Lower lobe of right lung (tissue), 2 donors: ENCODE measurements around the gene SLC1A5. TPM values are rescaled to one million over a fixed set of nuclear protein-coding genes. Genes with fewer than 3 reads are reported as not detected.

Experiments used
- ATAC-seq, 2 donors: fragments of 200-7000 bp; cut with Tn5 transposase; one replicate each; pipeline ENCODE4 v1.9.1; 2020 to 2022; ENCODE audit warnings: mild to moderate bottlenecking in 2 of 2, moderate library complexity in 2 of 2
- DNase-seq: peaks from one replicate; pipeline ENCODE4 v3.0.0-alpha.2; 2020
- H3K27ac ChIP-seq: fragments of 200-600 bp; one replicate; pipeline ENCODE4 v1.8.0; 2022
- H3K27me3 ChIP-seq: fragments of 200-600 bp; one replicate; pipeline ENCODE4 v1.8.0; 2022; ENCODE audit warnings: low read depth
- H3K36me3 ChIP-seq: fragments of 200-600 bp; one replicate; pipeline ENCODE4 v1.8.0; 2022; ENCODE audit warnings: mild to moderate bottlenecking
- H3K4me1 ChIP-seq: fragments of 200-600 bp; one replicate; pipeline ENCODE4 v1.8.0; 2022
- H3K4me3 ChIP-seq: fragments of 200-600 bp; one replicate; pipeline ENCODE4 v1.8.0; 2022; ENCODE audit warnings: mild to moderate bottlenecking
- H3K9me3 ChIP-seq: fragments of 200-600 bp; one replicate; pipeline ENCODE4 v1.8.0; 2022
- intact Hi-C: fragments of 100-400 bp; cut with DNase I; formaldehyde crosslinking; loops from one replicate; pipeline ENCODE4 v1.11.0; 2022
- total RNA-seq: library from RNA; stranded (reverse); fragmentation: NEBNext Ultra II Directional; extraction: Animal tissue kit (Norgen Biotek cat#: 25700); gene quantifications from one replicate; pipeline ENCODE4 v1.2.1, GENCODE V29; 2021
- TF ChIP-seq, protein P1 (sequence below): fragments of 200-600 bp; IDR thresholded peaks from one replicate; pipeline ENCODE4 v1.8.0; 2022; ENCODE audit warnings: antibody characterized with exemption, mild to moderate bottlenecking
- donor health status: DM: no; HTN: yes; CAD: no; lungs with severe emphysema.

Gene SLC1A5
- total RNA-seq, 1 donor from 2014 or later = 120 TPM

DNA sequence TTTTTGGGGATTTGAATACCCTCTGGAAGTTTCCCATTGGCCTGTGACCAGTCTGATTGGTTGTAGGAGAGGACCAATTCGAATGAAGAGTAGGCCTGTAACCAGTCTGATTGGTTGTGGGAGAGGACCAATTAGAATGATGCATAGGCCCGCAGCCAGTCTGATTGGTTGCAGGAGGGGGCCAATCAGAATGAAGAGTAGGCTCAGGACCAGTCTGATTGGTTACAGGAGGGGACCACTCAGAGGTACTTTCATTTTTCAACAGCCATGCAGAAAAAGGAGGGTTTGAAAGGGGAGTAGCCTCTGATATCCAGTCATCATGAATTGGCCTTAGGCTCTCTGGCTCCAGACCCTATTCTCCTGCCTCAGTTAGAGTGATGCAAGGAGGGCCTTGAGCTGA, 30.4 kb upstream of the SLC1A5 start:
- Histone ChIP-seq H3K27ac (no peak overlapping the region), H3K27me3 (no peaks in the 10 kb centered on the region), H3K9me3 (no peaks in the 10 kb centered on the region), H3K4me1 (peaks cover 27% of the 10 kb centered on the region), H3K36me3 (no peaks in the 10 kb centered on the region), H3K4me3 (no peak overlapping the region)
- ATAC-seq = no peak
- TF ChIP-seq, protein P1, sequence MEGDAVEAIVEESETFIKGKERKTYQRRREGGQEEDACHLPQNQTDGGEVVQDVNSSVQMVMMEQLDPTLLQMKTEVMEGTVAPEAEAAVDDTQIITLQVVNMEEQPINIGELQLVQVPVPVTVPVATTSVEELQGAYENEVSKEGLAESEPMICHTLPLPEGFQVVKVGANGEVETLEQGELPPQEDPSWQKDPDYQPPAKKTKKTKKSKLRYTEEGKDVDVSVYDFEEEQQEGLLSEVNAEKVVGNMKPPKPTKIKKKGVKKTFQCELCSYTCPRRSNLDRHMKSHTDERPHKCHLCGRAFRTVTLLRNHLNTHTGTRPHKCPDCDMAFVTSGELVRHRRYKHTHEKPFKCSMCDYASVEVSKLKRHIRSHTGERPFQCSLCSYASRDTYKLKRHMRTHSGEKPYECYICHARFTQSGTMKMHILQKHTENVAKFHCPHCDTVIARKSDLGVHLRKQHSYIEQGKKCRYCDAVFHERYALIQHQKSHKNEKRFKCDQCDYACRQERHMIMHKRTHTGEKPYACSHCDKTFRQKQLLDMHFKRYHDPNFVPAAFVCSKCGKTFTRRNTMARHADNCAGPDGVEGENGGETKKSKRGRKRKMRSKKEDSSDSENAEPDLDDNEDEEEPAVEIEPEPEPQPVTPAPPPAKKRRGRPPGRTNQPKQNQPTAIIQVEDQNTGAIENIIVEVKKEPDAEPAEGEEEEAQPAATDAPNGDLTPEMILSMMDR = no peak
- DNase-seq = no peak
- intact Hi-C loops = no loop called here

DNA sequence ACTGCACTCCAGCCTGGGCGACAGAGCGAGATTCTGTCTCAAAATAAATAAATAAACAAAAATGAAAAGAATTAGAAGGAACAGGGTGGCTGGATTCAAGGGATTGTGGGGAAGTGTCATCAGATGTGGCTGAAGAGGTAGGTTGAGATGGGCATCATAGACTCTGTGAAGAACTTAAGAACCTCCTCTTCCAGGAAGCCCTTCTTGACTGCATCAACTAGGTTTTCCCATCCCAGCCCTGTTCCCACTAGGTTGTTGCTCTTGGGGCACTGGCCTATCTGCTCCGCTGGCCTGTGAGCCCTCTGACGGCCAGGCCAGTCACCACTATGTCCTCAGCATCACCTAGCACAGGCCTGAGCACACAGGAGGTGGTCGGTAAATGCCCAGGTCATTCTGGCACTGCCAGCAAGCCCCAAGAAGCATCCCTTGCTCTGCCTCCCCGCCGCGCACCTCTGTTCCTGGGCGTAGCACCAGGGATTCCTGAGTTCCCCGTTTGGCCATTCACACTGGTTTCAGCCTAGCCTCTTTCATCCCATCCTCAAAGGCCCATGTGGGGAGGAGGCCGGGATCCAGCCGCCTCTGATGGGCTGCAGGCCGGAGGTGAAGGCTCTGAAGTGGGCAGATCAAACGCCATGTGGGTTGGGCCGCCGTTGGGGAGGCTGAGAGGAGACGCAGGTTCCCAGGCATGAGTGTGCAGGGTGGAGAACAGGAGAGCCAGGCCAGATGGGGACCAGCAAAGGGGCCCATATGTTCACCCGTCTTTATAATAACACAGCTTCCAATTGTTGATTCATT, 27.6 kb upstream of the SLC1A5 start:
- H3K27me3 ChIP-seq = no peaks in the 10 kb centered on the region
- no peaks in the 10 kb centered on the region for H3K9me3 ChIP-seq
- DNase-seq = no peak
- no peaks in the 10 kb centered on the region for H3K36me3 ChIP-seq
- TF ChIP-seq, protein P1 = no peak
- no peak overlapping the region for H3K27ac ChIP-seq
- intact Hi-C loops = no loop called here
- ATAC-seq = no peak
- peaks cover 27% of the 10 kb centered on the region for H3K4me1 ChIP-seq
- H3K4me3 ChIP-seq = no peak overlapping the region

DNA sequence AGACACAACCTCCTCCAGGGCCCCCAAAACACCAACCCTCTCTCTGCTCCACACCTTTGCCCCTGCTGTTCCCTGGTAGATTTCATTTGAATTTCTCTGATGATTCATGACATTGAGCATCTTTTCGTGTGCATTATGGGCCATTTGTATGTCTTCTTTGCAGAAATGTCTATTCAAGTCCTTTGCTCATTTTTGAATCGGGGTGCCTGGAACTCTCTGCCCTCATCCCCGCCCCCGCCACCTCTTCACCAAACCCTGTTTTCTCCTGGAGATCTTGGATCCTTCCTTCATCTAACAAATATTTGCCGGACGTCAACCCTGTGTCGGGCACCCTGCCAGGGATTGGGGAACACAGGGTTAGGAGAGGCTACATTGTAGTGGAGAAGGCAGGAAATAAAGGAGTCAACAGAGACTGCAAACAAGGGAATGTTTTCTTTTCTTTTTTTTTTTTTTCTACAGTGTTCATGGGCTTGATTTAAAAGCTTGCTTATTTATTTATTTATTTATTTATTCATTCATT, 25.5 kb upstream of the SLC1A5 start:
- intact Hi-C loops = no loop called here
- no peaks in the 10 kb centered on the region for H3K36me3 ChIP-seq
- no peaks in the 10 kb centered on the region for H3K27me3 ChIP-seq
- H3K4me1 ChIP-seq = peaks cover 23% of the 10 kb centered on the region
- peak overlapping the region; percentile 63 for H3K27ac ChIP-seq
- TF ChIP-seq, protein P1 = no peak
- H3K4me3 ChIP-seq = no peak overlapping the region
- peak; percentile 88 for DNase-seq
- no peaks in the 10 kb centered on the region for H3K9me3 ChIP-seq
- ATAC-seq = peak; percentile 86 to 89

DNA sequence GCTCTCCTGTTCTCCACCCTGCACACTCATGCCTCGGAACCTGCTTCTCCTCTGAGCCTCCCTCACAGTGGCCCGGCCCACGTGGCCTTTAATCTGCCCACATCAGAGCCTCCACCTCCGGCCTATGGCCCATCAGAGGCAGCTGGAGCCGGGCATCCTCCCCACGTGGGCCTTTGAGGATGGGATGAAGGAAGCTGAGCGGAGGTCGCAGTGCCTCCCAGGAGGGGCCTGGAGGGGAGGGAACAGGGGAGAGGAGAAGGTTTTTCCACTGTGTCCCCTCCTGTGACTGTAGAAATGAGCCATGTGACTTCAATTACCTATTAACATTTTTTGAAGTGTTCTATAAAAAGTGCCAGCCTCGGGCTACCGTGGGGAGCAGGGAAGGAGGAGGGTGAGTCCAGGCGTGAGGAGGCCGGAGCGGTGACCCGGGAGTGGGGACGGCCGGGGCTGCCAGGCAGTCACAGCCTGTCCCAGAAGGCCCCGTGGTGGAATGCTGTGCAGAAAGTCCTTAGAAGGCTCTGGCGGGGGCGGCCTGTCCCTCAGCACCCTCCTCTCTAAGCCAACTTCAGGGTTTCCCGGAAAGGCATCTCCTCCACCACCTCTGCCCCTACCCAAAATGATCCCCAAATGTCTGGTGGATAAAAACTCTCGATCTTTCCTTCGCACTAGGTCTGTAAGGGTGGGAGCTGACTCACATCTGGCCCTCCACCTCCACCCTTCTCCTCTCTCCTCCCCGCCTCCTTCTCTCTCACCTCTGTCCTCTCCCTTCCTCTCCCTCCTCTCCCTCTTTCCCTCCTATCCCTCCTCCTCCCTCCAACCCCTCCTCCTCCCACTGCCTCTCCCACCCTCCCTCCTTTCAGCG, 24.8 kb upstream of the SLC1A5 start:
- peak; percentile 71 for DNase-seq
- Histone ChIP-seq H3K9me3 (no peaks in the 10 kb centered on the region), H3K27me3 (no peaks in the 10 kb centered on the region), H3K4me3 (no peak overlapping the region), H3K27ac (peak overlapping the region; percentile 63), H3K4me1 (peaks cover 26% of the 10 kb centered on the region), H3K36me3 (no peaks in the 10 kb centered on the region)
- peak; percentile 93 for ATAC-seq
- intact Hi-C loops = no loop called here
- TF ChIP-seq, protein P1 = no peak

GRCh38 chr19:46809534-46810272, 21.3 kb upstream of the SLC1A5 start:
- DNase-seq (no peak), ATAC-seq (no peak)
- TF ChIP-seq, protein P1 = no peak
- peaks cover 25% of the 10 kb centered on the region for H3K4me1 ChIP-seq
- H3K9me3 ChIP-seq = no peaks in the 10 kb centered on the region
- H3K27ac ChIP-seq = no peak overlapping the region
- no peaks in the 10 kb centered on the region for H3K36me3 ChIP-seq
- intact Hi-C loops = no loop called here
- no peak overlapping the region for H3K4me3 ChIP-seq
- H3K27me3 ChIP-seq = no peaks in the 10 kb centered on the region
